GM10248 (cell line): ENCODE data around the gene SCUBE1.

ENCODE experiments used
- CTCF ChIA-PET: fragments of 300-600 bp; sonication (Branson Sonifier 250); formaldehyde crosslinking; extraction: SDS; loops from one replicate; lab custom pipeline; 2021; ENCODE audit warnings: antibody characterized with exemption; lab: Yijun Ruan, JAX
- POLR2A ChIA-PET: fragments of 350-650 bp; sonication (Branson Sonifier 250); formaldehyde crosslinking; extraction: SDS; loops from one replicate; lab custom pipeline; 2020; ENCODE audit warnings: antibody characterized with exemption; lab: Yijun Ruan, JAX
- DNase-seq: peaks from one replicate; pipeline ENCODE4 v3.0.0; 2012; ENCODE audit errors: extremely low spot score
- CTCF ChIP-seq: IDR thresholded peaks from 2 replicates; pipeline ENCODE4 v1.5.1; 2012; ENCODE audit warnings: mild to moderate bottlenecking, low read depth; ENCODE audit errors: extremely low read depth, missing control alignments, control extremely low read depth

The SCUBE1 gene

GRCh38 chr22:43341565-43341964, 1.6 kb downstream of the SCUBE1 start:
- POLR2A ChIA-PET: no interaction called here
- TF ChIP-seq CTCF: no peak
- no peak for DNase-seq
- CTCF ChIA-PET: no interaction called here

- no peak for DNase-seq
- TF ChIP-seq CTCF: no peak
- ChIA-PET CTCF (interaction anchor here (1.1 kb wide), 1 partner anchor 107 kb away, joined by 4 read pairs; no protein-coding TSS in a partner anchor), POLR2A (no interaction called here)
Measured at GRCh38 chr22:43338766-43339345, 4.3 kb downstream of the SCUBE1 start.

GRCh38 chr22:43337946-43338345, 5.2 kb downstream of the SCUBE1 start:
- CTCF ChIA-PET: interaction anchor here (1.2 to 4.7 kb wide), 2 partner anchors 8 to 237 kb away, joined by 3 to 36 read pairs; no protein-coding TSS in a partner anchor
- no peak for DNase-seq
- POLR2A ChIA-PET: no interaction called here
- no peak for TF ChIP-seq CTCF

- no peak for DNase-seq
- CTCF ChIA-PET: interaction anchor here (1.2 to 4.7 kb wide), 2 partner anchors 9 to 236 kb away, joined by 3 to 36 read pairs; no protein-coding TSS in a partner anchor
- no peak for TF ChIP-seq CTCF
- POLR2A ChIA-PET: no interaction called here
Measured at GRCh38 chr22:43337385-43337784, 5.8 kb downstream of the SCUBE1 start.

GRCh38 chr22:43334378-43334777, 8.8 kb downstream of the SCUBE1 start:
- ChIA-PET POLR2A (no interaction called here), CTCF (interaction anchor here (4.7 kb wide), 1 partner anchor 12 kb away, joined by 36 read pairs; no protein-coding TSS in a partner anchor)
- no peak for DNase-seq
- TF ChIP-seq CTCF: no peak

GRCh38 chr22:43333978-43334377, 9.2 kb downstream of the SCUBE1 start:
- CTCF ChIA-PET: interaction anchor here (4.7 kb wide), 1 partner anchor 12 kb away, joined by 36 read pairs; no protein-coding TSS in a partner anchor
- POLR2A ChIA-PET: no interaction called here
- DNase-seq: no peak

More at GRCh38 chr22:43333978-43334377, 9.2 kb downstream of the SCUBE1 start:
- no peak for TF ChIP-seq CTCF
